Breast epithelium (tissue), 3 donors: Measurements from ENCODE around the gene HSPG2.

Experiments used
- CTCF ChIP-seq, 3 donors: fragments of 450-650 bp; IDR thresholded peaks; one replicate each; pipeline ENCODE4 v1.5.1; 2016 to 2017; ENCODE audit warnings: antibody characterized with exemption in 3 of 3, mild to moderate bottlenecking in 3 of 3, moderate library complexity in 3 of 3
- POLR2A ChIP-seq: fragments of 450-650 bp; IDR thresholded peaks from one replicate; pipeline ENCODE4 v1.6.1; 2016; ENCODE audit warnings: antibody characterized with exemption, mild to moderate bottlenecking, moderate library complexity
- POLR2AphosphoS5 ChIP-seq, 3 donors: sonication (generic); formaldehyde crosslinking; IDR thresholded peaks; one replicate each; pipeline ENCODE4 v1.6.1; 2017; ENCODE audit warnings: antibody characterized with exemption in 3 of 3

GRCh38 chr1:21886486-21887215, 50.5 kb downstream of the HSPG2 start:
- TF ChIP-seq CTCF (IDR thresholded peaks at IDR 0.05): no peak
- TF ChIP-seq POLR2AphosphoS5 (IDR thresholded peaks at IDR 0.05): no peak
- TF ChIP-seq POLR2A: no peak
